T-helper 1 cell treated with Interleukin-12 subunit alpha and Interleukin-12 subunit beta and Interleukin-4 antibody, amounts not matched to agents 30 ng/mL and 1 ng/mL, for 36 hours (primary cell): ENCODE results near the gene XIRP2. TPM values are rescaled to one million over a fixed set of nuclear protein-coding genes. Genes with fewer than 3 reads are reported as not detected.

Experiments
- intact Hi-C: fragments of 100-400 bp; cut with micrococcal nuclease; formaldehyde crosslinking; loops from one replicate; pipeline ENCODE4 v1.15.1; 2024
- total RNA-seq: library from RNA; stranded (reverse); gene quantifications from 2 replicates; pipeline ENCODE4 v1.2.3, GENCODE V29; 2022

Gene XIRP2, protein sequence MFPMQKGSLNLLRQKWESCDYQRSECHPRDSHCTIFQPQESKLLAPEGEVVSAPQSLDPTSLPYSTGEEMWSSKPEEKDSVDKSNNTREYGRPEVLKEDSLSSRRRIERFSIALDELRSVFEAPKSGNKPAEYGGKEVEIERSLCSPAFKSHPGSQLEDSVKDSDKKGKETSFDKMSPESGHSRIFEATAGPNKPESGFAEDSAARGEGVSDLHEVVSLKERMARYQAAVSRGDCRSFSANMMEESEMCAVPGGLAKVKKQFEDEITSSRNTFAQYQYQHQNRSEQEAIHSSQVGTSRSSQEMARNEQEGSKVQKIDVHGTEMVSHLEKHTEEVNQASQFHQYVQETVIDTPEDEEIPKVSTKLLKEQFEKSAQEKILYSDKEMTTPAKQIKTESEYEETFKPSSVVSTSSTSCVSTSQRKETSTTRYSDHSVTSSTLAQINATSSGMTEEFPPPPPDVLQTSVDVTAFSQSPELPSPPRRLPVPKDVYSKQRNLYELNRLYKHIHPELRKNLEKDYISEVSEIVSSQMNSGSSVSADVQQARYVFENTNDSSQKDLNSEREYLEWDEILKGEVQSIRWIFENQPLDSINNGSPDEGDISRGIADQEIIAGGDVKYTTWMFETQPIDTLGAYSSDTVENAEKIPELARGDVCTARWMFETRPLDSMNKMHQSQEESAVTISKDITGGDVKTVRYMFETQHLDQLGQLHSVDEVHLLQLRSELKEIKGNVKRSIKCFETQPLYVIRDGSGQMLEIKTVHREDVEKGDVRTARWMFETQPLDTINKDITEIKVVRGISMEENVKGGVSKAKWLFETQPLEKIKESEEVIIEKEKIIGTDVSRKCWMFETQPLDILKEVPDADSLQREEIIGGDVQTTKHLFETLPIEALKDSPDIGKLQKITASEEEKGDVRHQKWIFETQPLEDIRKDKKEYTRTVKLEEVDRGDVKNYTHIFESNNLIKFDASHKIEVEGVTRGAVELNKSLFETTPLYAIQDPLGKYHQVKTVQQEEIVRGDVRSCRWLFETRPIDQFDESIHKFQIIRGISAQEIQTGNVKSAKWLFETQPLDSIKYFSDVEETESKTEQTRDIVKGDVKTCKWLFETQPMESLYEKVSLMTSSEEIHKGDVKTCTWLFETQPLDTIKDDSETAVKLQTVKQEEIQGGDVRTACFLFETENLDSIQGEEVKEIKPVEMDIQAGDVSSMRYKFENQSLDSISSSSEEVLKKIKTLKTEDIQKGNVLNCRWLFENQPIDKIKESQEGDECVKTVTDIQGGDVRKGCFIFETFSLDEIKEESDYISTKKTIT (N-terminal part only)
- not detected in 2 replicates for total RNA-seq

DNA sequence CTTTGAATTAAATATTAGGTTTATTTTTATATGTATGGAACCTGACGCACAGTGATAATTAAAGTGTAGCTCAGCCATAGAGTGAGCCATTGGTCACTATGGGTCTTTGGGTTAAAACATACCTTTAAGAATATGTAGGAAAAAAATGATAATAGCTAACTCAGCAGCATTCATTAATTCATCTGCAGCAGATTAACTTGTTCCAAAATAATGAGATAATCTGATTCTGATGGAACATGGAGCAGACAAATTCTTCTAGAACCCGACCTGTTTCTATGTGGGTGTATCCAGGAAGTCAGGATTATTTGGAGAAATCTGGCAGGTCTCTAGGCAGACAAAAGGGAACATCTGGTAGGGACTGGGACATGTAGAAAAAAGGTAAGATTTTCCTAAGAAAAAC, at the start of gene XIRP2:
XIRP2 (plus strand) TSS at position 301 of the 400 bp plus-strand sequence. CDS start 15,003 bp downstream, outside the sequence.
- intact Hi-C loops, result no loop called here

DNA sequence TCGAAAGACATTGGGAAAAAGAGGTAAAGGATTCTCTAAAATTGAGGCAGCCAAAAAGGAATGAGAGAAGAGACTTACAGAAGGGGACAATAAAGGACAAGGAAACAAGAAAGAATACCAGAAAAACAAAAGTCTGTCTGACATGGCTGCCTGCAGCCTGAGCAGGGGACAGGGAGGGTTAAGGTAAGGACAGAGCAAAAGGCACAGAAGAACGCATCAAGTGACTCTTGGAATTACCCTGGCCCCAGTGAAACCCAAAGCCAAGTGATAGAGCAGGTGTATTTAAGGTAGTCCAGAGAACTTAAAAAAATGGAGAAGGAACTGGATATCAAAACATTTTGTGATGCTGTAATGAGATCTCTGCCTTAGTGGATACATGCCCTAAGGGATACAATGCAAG, 47.1 kb upstream of the XIRP2 start:
- intact Hi-C loops, result no loop called here

DNA sequence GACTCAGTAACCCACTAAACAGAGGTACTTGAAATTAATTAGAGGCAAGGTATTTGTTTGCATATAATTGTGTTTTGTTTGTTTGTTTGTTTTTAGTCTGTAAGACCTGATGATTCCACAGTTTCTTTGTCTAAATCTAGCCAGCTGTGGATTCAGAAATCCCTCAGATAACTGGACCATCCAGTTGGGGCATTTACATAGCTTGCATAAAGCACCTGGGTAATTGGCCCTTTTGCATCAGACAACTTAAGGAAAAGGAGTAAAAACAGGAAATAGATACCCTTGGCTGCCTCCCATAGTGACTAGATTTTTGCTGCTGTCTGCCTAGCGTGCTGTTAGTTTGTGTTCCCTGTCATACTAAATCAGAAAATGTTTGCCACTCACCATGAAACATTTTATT, 46.6 kb upstream of the XIRP2 start:
- intact Hi-C loops, result no loop called here

DNA sequence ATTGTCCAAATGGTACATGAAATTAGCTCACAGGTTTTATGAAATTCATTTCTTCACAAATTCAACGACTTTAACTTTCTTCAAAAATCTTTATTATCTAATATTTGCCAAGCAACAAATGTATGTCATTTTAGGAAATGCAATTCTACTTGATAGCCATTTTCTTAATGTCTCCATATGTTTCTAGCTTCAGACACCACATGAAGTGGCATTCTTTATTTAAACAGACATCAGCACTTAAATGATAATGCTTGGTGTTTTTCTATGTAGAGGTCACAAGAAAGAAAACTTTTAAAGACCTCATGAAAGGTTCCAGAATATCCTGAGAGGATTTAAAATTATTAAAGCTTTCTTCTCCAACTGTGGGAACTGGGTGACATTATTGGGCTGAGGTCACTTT, 44.2 kb upstream of the XIRP2 start:
- intact Hi-C loops, result no loop called here

DNA sequence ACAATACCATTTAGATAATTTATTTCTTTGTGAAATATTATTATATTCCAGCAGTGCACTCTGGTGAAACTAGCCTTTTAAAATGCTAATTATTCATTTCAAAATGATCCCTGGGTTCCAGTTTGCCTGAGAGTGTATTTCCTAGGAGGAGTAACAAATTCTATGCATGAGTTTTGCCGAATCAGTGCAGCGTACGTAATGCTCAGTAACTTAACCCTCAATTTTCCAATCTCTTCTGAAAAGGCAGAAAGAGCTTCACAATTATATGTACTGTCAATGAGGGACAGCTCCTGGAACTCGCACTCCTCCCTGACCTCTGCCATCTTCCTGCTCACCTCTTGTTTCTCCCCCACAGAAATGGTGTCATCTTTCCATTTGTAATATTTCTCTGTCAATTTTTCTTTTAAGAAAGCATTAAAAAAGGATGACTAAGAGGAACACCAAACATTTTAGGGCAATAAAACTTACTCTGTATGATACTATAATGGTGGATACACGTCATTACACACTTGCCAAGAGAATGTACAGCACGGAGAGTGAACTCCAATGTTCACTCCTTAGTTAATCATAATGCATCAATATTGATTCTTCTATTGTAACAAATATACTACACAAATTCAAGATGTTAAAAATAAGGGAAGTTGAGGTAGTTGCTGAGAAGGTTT, 25.7 kb upstream of the XIRP2 start:
- intact Hi-C loops, result no loop called here

DNA sequence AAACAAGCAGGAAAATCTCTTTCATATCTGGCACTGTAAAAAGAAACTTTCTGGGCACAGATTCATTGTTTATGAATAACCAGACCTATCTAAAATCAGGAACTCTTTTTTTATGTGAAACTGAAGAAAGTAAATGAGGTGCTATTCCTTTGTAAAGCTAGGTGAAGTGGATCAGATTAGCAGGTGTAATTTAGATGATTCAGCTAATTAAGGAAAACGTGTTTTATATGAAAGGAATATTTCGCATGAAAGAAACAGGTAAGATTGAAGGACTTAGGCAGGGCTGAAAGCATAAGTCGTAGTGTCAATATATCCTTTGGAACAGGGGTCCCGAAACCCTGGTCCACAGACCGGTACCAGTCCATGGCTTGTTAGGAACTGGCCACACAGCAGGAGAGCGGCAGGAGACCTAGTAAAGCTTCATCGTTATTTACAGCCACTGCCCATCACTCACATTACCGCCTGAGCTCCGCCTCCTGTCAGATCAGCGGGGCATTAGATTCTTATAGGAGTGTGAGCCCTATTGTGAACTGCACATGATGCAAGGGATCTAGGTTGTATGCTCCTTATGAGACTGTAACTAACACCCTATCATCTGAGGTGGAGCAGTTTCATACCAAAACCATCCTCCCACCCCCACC, 20.3 kb upstream of the XIRP2 start:
- intact Hi-C loops, result no loop called here

DNA sequence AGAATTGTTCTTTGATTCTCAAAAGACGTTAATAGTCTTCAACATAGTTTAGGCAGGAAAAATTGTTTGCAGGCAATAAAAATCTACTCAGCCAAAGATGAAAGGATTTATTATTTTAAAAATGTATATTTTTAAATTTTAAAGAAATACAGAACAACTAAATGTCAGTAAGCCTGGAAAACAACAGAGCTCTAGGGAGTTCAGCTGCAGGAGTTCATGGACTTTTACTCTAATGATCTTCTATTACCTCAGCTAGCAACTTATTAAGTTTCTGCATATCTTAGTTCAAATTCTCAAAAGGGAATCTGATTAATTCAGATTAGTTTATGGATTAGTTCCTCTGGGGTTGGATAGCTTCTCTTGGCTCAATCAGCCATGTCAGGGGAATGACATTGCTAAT, 17.9 kb upstream of the XIRP2 start:
- intact Hi-C loops, result no loop called here

DNA sequence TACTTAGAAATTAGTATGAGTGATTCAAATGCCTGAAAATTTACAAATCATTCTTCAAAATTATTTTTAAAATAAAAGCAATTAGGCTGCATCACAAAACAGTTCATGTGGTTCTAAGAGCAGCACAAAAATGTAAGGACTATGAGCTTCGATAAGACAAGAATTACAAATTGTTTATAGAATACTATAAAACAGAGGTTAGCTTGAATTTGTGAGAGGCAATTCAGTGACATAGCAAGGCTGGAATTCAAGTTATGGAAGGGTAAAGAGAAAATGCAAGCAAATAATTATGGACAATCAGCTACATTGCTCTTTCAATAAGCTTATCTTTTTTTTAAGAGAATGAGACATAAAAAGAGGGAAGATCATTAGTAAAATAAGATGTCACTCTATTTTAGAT, 7.1 kb upstream of the XIRP2 start:
- intact Hi-C loops, result no loop called here

DNA sequence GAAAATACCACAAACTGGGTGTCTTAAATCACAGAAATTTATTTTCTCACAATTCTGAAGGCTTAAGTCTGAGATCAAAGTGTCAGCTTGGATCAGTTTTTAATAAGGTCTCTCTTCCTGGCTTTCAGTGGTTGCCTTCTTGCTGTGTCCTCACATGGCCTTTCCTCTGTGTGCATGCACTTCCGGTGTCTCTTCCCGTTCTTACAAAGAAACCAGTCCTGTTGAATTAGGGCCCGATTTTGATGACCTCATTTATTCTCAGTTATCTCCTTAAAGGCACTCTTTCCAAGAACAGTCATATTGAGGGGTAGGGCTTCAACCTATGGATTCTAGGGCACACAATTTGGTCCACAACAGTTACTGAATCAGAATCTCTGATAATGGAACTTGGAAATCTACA, 5.4 kb upstream of the XIRP2 start:
- intact Hi-C loops, result no loop called here

DNA sequence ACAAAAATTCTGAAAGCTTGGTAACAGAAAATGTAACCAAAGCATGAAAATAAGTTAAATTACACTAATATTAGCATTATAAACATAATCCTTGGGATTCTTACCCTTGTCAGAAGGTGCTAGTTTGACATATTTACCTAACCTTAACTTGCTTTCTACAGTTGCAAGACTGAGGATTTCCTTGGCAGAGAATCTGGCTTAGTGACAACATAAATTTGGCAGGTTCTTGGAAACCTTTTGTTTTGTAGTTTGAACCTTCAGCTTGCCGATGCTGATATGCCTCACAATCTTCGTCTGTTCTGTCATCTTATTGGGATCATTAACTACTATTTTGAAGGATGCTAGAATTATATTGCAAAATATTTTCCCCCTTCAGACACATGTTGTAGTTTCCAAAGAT, 3.4 kb downstream of the XIRP2 start:
- intact Hi-C loops, result no loop called here

DNA sequence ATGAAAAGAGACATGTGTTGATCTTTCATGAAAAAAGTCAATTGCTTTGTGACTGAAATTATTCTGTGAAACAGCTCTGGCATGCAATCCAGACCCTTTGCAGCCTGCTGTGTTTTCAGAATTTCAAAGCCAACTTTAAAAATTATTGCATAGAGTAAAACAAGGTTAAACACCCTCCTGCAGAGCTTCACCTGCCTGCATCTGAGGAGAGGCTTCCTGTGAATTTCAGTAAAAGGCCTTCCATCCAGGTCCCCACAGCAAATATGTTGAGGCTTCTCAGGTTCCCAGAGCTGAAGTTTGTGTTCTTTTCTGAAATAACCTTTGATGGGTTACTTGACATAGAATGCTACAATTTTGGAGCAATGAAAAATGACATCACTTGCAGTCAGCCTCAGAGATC, 4.1 kb downstream of the XIRP2 start:
- intact Hi-C loops, result no loop called here

DNA sequence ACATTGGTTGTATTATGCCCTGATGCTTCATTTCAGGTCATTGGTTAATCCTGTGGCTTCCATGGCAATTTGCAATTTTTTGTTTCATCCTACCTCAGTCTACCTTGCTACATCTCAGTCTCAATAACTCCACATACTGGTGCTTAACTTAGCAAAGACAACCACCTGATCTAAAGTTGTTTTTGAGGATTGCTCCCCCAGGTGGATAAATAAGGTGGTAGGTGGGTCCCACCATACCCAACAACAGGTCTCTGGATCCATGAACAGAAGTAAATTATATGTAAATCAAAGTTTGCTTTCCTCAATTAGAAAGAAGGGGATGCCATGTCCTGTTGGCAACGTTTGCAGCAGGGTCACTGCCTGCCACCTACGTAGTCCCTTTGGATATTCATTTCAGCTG, 7.0 kb downstream of the XIRP2 start:
- intact Hi-C loops, result no loop called here

DNA sequence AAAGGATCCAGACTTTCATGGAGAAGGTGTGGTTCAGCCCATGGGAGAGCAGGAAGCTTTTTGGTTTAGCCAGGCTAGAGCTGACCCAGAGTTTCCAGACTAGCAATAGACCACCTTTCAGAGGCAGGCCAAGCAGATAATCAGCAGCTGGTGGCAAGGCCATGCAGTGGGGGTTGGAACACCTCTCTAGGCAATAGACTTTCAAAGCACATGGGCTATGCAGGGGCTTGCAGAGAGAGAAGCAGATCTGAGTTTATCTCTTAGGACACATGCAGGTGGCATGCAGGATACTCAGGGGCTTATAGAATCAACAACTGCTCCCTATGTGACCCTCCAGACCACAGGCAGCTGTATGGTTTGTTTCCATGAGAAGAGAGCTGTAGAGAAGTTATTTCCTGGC, 9.4 kb downstream of the XIRP2 start:
- intact Hi-C loops, result no loop called here

DNA sequence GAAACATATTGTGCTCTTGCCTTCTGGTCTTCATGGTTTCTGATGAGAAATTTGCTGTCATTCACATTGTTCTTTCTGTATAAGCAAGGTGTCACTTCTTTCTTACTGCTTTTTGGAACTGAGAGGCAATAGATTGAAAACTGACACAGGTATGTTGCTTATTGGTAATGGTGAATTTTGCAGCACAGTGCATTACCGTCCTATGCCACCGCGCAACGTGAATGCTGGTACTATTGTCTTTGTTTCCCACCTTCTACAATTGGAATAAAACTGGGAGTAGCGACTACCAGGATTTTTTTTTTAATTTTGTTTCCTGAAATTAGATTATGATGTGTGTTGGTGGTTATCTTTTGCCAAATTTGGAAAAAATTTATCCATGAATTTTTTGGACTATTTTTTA, 11.4 kb downstream of the XIRP2 start:
- intact Hi-C loops, result no loop called here

DNA sequence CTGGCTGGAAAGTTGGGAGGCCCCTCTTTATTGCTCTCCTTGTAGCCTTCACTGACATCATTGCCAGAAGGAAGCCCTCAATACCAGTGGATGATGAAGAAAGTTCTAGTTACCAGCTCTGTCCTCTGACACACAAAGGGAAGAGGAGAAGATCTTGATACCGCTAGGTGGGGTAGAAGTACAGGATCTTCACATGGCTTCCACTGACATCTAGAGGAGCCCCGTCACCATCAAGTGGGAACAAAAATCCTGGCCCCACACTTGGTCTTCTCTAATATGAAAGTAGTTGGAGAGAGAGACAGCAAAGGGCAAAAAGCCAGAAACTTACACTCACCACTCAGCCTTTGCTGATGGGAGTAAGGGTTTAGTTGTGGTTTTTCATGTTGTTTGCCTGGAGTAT, 12.4 kb downstream of the XIRP2 start:
- intact Hi-C loops, result no loop called here

DNA sequence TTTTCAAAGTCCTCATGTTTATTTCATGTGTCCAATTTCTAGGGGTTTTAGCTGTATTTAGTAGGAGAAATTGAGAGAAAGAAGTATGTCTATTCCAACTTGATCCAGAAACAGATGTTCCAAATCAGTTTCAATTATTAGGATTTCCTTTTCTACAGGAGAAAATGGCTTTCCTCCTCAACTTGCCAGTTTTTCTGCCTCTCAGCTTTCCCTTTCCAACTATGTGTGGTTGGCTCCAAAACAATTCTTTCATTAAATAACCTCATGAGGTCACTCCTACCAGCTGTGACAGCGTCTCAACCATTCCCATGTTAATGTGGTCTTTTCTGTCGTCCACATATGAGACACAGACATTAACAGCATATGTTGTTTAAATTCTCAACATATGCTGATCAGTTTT, 13.1 kb downstream of the XIRP2 start:
- intact Hi-C loops, result no loop called here

DNA sequence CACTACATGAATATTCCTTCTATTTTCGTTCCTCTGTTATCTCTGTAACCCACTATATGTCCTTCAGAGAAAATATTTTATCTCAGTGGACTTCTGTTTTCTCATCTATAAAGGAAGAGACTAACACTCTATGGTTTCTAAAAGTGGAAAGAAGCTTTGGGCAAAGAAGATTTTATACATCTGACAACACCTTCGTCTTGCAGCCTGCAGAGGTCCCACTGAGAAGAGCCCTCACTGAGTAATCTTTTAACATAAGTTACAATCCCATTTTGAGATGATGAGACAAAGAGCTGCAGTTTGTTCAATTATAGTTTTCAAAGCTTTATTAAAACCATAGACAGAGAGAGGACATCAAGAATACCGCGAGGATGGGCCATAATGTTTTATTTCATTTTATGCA, 28.7 kb downstream of the XIRP2 start:
- intact Hi-C loops, result no loop called here

DNA sequence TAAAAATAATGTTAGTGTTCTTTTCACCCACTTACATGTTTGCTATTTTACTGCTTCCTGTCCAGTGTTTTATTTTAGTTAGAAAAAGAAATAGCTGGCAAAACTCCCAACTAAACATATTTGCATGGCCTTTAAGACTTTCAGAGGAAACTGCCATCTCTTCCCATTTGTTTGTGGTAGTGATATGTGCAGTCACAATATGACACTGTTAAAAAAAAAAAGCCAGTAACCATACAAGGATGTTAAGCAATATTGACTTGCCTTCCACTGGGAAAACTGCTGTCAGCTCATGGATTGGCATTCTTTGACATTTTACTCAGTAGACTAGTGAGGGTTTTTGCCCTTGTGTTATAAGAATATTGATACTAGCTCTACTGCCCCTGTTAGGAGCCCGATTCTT, 29.1 kb downstream of the XIRP2 start:
- intact Hi-C loops, result no loop called here

DNA sequence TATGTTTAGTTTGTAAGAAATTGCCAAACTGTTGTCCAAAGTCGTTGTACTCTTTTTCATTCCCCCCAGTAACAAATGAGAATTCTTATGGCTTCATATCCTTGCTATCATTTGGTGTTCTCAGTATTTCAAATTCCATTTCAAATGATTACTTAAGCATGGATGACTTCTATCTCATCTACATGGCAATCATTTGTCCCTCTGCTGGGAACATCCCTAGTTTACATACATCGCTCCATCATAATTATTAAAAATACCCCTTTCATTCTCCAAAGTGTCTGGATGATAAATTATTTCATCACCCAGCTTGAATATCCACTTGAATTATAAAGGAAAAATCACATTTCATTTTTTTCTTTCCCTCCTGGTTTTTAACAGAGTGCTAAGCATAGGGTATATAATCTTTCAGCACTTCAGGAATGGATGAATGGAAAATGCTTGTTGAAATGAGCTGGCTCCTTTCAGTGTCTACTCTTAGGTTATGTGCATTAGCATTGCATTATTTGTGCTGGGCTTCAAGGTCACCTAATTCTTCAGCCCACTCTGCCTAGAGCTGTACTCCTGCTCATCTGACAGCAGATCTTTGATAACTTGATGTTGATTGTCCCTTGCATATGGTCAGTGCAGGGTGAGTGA, 33.1 kb downstream of the XIRP2 start:
- intact Hi-C loops, result no loop called here

DNA sequence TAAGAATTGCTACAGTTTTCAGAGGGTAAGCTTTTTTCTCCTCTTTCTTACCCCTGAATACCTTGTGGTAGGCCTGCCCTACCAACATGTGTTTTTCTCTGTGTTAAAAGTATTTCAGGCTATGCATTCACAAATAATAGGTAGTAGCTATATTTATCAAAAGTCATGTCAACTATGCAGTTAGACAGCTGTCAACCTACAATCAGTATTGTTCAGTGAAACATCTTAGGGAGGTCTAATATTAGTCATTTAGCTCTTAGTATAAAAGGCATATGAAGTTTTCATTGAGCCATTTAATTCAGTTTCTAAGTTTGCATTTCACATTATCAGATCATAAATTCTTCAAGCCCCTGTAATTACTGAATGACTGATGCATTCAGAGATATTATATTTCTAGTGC, 36.7 kb downstream of the XIRP2 start:
- intact Hi-C loops, result no loop called here
